8988T (cell line): ENCODE measurements around the gene CLTC.
"Not testable (repeated sequence)": the region's sequence is repeated elsewhere in the genome, so short reads cannot be mapped to it uniquely, and the experiment has no call there.

Source experiments
- DNase-seq: peaks from one replicate; pipeline ENCODE4 v3.0.0; 2011

Gene CLTC

GRCh38 chr17:59634632-59635541, 15.2 kb downstream of the CLTC start:
- DNase-seq = no peak

GRCh38 chr17:59637611-59638310, 18.1 kb downstream of the CLTC start:
- DNase-seq = no peak

- DNase-seq = no peak
These were observed 18.9 kb downstream of the CLTC start for GRCh38 chr17:59638553-59638952.

GRCh38 chr17:59641799-59642484, 22.2 kb downstream of the CLTC start:
- no peak for DNase-seq

GRCh38 chr17:59642565-59642964, 22.9 kb downstream of the CLTC start:
- DNase-seq = no peak

GRCh38 chr17:59643159-59644140, 23.8 kb downstream of the CLTC start:
- no peak for DNase-seq

GRCh38 chr17:59647288-59647687, 27.6 kb downstream of the CLTC start:
- no peak for DNase-seq

- DNase-seq = no peak
These were observed 30.2 kb downstream of the CLTC start for GRCh38 chr17:59649886-59650285.

GRCh38 chr17:59650642-59651041, 30.9 kb downstream of the CLTC start:
- no peak for DNase-seq

- no peak for DNase-seq
These were observed 31.7 kb downstream of the CLTC start for GRCh38 chr17:59651346-59651745.

GRCh38 chr17:59652119-59652518, 32.4 kb downstream of the CLTC start:
- no peak for DNase-seq

- DNase-seq = not testable (repeated sequence)
These were observed 36.9 kb downstream of the CLTC start for GRCh38 chr17:59656624-59657023.

GRCh38 chr17:59666235-59666634, 46.5 kb downstream of the CLTC start:
- DNase-seq = no peak

GRCh38 chr17:59668816-59669215, 49.1 kb downstream of the CLTC start:
- no peak for DNase-seq

GRCh38 chr17:59669411-59669810, 49.7 kb downstream of the CLTC start:
- no peak for DNase-seq

GRCh38 chr17:59669944-59670343, 50.2 kb downstream of the CLTC start:
- no peak for DNase-seq

GRCh38 chr17:59671386-59671785, 51.7 kb downstream of the CLTC start:
- no peak for DNase-seq

- DNase-seq = no peak
These were observed 55.5 kb downstream of the CLTC start for GRCh38 chr17:59675231-59675630.

- no peak for DNase-seq
These were observed 57.0 kb downstream of the CLTC start for GRCh38 chr17:59676716-59677115.

- no peak for DNase-seq
These were observed 59.2 kb downstream of the CLTC start for GRCh38 chr17:59678918-59679317.

GRCh38 chr17:59680314-59680713, 60.6 kb downstream of the CLTC start:
- no peak for DNase-seq

GRCh38 chr17:59683283-59683682, 63.6 kb downstream of the CLTC start:
- DNase-seq = no peak
